NCI-H82 treated with DMSO at 0.1 percent for 48 hours (cell line): ENCODE results near the gene DPH3.

Experiments
- DNase-seq: peaks from one replicate; lab custom pipeline; 2025; ENCODE audit not compliant: unreplicated experiment; lab: John Stamatoyannopoulos, UW

DPH3 gene

DNA sequence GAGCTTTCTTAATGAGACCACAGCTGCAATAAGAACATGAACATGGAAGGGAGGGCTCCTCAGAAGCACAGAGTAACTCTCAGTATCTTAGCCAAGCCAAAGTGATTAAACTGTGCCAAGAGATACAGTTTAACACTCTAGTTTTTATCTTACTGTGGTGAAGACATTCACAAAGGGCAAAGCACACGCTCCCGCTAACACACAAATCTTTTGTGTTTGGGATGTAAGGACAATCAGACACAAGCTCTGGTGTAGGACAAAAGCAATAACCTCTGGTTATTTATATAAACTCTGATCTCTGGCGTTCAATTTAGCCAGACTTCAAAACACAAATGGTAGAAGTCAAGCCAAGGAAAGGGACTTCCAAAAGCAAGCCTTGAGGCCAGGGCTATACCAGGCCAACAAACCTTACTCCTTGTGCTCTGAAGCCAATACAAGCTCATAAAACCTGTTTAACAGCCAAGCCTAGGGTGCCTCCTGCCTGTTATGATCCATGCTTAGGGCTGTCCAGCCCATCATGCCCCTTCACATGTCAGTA lies 27.8 kb downstream of the DPH3 start:
- no peak for DNase-seq

DNA sequence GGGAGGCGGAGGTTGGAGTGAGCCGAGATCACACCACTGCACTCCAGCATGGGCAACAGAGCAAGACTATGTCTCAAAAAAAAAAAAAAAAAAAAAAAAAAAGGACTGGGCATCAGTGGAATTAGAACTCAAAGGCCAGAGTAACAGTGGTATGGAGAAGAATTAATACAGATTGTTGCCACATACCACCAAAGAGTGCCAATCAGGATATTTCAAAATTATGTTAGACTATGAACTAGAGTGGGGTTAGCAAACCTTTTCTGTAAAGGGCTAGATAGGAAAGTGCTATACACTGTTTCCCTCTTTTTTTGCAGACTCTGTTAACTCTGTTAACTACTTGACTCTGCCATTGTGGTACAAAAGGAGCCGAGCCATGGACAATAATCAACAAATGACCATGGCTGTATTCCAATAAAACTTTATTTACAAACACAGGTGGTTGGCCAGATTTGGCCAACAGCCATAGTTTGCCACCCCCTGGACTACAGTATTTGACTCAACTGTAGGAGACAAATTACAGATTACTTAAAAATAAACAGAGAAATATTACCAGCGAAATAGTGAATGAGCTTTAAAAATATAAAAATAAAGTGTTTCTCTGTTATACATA lies 28.6 kb downstream of the DPH3 start:
- no peak for DNase-seq

DNA sequence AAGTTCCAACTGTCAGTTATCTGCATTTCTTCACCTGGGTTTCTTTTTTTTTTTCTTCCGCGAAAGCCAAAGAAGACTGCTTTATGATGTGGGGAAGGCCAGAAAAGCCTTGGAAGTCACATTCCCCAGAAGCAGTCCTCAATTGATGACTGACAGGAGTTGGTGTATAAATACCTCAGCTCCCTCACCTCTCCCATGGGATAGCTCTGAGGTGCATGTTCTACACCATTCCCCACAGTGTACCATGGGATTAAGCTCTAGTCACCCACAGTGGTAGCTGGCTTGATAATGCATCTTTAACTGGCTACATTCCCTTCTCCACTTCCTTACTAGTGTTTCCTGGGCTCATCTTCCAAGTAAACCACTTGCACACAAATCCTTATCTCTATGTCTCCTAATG lies 30.5 kb downstream of the DPH3 start:
- DNase-seq = no peak

DNA sequence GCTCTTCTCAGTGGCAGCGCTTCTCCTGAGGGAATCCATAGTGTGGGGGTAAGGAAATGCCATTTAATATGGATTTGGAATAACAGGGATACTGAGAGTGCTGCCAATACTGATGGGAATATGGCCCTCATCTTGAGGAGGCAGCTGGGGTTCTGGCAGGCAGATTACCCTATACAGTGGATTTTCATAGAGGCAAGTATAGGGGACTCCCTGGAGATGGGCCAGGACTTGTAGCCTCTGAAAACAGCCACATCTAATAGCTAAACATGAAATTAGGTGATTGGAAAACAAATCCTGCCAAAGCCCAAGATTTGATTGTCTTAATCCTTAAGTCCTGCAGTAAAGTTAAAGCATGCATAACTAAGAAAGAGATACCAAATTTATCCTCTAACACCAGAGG lies 30.9 kb downstream of the DPH3 start:
- peak; percentile 52 for DNase-seq

DNA sequence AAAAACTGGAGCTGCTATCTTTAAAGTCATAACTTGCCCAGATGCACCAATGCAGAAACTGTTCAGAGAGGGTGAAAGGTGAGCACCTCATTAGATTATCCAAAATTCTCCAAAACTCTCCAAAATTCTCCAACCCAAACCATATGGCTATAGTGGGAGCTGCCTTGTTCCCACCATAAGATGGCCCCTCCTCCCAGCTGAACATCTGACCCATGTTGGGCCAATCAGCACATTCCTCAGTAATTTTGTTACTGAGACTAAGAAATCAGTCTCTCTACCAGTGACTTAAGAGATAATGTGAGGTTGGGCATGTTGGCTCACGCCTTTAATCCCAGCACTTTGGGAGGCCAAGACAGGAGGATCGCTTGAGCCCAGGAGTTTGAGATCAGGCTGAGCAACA lies 32.8 kb downstream of the DPH3 start:
- DNase-seq = no peak

DNA sequence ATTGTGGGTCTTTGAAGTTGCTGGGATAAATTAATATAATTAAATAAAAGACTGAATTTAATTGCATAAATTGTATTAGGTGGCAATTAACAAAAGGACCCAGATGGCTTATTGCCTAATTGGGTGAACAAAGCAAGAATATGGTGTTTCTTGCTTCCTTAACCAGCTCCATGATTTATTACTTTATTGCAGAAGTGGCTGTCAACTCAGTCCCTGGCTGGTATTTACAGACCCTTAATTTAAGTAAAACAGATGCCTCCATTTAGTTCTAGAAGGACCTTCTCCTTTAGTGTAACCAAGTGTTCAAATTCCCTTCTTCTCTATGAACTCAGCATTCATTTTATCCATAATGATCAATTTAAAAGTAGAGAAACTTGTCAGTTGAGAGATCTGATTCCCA lies 35.1 kb downstream of the DPH3 start:
- DNase-seq = no peak

DNA sequence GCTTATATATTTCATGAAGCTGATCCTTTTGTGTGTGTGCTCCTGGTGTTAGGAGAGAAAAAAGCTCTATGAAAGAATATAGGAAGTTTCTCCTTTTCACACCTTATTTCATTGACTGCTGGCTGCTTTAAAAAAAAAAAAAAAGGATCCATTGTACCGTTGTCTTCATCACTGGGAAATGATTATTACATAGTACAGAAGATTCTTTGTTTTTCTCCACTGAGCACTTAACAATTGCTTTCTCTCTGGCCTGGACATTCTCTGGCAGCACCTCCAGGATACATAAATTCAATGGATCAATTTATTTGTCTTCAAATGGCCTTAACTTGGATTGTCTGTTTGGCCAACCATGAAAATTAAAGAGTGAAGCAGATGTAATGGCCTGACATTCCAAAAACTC lies 37.2 kb downstream of the DPH3 start:
- no peak for DNase-seq

DNA sequence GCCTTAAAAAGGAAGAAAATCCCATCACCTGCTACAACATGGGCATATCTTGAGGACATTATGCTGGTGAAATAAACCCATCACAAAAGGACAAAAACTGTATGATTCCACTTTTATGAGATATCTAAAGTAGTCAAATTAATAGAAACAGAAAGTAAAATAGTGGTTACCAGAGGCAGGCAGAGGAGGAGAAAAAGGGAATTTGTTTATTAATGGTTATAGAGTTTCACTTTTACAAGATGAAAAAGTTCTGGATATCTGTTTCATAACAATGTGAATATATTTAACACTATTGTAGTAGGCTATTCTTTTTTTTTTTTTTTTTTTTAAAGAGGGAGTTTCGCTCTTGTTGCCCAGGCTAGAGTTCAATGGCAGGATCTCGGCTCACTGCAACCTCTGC lies 40.4 kb downstream of the DPH3 start:
- DNase-seq = no peak

DNA sequence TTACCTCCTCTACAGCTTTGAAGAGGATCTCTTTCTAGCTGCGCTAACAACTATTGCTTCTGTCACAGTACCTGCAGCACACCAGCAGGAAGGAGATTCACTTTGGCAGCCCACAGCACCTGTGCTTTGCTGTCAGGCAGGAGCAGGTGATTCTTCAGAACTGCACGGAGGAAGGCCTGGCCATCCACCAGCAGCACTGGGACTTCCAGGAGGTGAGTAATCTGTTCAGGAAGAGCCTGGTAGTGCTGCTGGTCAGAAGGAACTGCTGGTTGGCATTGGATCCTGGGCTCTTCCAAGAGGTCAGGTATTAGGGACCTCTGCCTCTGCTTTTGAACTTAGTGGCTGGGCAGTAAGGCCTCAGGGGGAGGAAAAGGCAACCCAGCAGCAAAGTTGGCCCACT lies 42.2 kb downstream of the DPH3 start:
- DNase-seq = no peak

DNA sequence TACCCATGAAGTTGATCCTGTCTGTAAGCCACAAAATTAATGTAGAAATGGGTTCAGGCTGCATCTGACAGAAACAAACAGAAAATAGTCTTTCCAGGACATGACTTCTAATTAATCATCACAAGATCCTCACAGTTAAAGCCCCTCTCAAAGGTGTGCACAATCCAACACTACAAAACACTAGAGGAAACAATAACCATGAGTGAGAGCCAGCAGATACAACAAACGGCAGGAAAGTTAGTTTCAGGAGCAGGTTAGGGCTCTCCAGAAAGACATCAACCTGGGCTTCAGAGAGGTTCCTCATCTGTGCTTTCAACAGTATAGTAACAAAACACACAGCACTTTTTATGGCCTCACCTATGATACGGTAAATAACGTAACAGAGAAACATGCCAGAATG lies 42.8 kb downstream of the DPH3 start:
- DNase-seq = no peak

DNA sequence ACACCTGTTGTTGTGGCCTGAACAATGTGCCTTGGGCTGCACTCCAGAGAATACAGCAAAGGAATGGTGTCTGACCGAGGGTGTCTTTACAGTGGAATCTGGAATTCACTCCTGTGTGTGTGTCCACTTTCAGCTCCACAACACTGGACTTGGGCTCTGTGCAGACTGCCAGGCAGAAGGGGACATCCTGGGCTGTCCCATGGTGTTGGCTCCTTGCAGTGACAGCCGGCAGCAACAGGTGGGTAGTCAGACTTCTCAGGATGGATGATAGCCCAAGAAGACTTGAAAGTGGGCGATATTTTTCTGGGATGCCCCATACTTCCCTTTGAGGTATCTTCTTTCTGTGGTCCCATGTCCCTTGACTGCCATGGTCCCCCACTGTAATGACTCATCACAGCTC lies 45.0 kb downstream of the DPH3 start:
- DNase-seq = no peak

DNA sequence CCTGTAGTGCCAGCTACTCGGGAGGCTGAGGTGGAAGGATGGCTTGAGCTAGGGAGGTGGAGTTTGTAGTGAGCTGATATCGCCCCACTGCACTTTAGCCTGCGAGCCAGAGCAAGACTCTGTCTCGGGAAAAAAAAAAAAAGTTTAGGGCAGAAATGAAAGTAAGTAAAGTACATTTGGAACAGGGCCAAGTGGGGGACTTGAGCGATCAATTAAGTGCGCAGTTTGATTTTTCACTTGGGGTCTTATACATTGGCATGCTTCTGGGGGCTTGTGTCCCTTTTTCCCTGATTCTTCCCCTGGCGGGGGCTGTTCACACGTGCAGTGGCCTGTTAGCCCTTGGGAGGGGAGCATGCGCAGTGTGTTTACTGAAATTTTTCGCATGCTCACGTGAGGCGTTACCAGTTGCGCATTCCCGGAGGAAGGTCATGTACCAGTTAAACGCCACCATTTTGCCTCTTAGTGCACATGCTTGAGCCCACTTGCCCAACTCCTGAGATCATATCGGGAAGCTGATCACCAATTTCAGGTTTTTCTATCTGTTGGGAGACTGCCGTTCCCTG lies 48.3 kb downstream of the DPH3 start:
- DNase-seq = no peak

DNA sequence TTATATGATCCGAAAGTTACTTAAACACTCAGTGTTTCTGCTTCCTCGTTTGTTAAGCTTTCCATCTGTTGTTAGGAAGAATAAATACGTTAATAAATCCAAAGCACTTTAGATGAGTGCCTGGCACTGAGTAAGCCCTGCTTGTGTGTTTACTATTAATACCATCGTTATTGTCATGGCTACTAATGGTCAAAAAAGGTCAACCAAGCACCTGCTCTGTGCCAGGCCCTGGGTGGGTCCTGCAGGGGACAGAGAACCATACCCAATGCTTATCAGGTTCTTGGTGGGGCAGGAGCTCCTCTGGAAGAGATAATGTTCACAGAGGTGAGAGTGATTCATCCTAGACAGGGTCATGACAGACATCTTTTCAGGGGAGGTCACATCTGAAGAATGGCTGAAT lies 50.4 kb downstream of the DPH3 start:
- no peak for DNase-seq

DNA sequence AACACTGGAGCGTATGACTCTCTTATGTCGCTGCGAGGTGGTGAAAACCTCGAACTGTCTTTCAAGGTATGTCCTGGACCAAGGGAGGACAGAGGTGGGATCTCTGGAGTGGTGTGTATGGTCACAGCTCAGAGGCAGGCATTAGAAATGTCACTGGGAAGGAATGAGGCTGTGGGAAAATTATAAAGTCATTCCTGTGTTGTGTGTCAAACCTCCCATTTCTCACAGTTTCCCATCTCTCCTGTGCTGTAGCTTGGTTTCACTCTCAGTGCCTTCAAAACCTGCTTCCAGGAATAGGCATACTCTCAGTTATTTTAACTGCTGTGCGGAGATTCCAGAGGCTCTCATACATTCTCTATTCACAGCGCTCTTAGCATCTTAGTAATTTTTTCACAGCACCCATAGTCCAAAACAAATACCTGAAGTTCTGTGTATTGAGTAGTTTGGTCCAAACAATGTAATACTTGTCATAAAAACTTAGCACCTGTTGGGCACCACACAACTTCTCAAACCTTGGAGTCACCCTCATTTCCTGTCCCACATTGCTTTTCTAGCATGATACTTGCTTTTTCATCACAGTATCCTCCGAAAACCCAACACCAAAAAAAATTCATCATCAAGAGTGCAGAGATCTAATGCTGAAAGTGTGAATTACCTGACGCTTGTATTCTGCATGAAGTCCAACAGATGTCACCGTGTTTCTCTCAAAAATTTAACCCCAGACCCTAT lies 53.4 kb downstream of the DPH3 start:
- DNase-seq = no peak
